OCI-LY7 (cell line): ENCODE measurements around the gene SPEM1. TPM values are rescaled to one million over a fixed set of nuclear protein-coding genes. Genes with fewer than 3 reads are reported as not detected.

ENCODE experiments used
- BruUV-seq: library from RNA; stranded (reverse); fragments of 400-500 nt; replicated peaks from 2 replicates; lab custom pipeline; 2021; lab: Mats Ljungman, UMichigan
- CTCF ChIA-PET: fragments of 300-600 bp; sonication (Branson Sonifier 250); formaldehyde crosslinking; loops from one replicate; lab custom pipeline; 2022; ENCODE audit warnings: antibody characterized with exemption; ENCODE audit not compliant: unreplicated experiment; lab: Charles Lee
- POLR2A ChIA-PET: fragments of 300-600 bp; sonication (Branson Sonifier 250); formaldehyde crosslinking; loops from one replicate; lab custom pipeline; 2022; ENCODE audit warnings: antibody characterized with exemption; lab: Charles Lee
- DNase-seq: peaks from one replicate; pipeline ENCODE4 v3.0.0-alpha.2; 2015; ENCODE audit warnings: low spot score
- H2AFZ ChIP-seq: fragments of 200-600 bp; sonication (generic), shearing (Covaris generic); 2 replicates; pipeline ENCODE4 v1.6.1; 2014; ENCODE audit warnings: mild to moderate bottlenecking, antibody characterized with exemption, low read length, moderate library complexity
- H3K27ac ChIP-seq: fragments of 200-600 bp; sonication (generic); 2 replicates; pipeline ENCODE4 v1.5.1; 2014; ENCODE audit warnings: mixed run types, low read depth, mild to moderate bottlenecking, moderate library complexity, low read length, inconsistent platforms; ENCODE audit not compliant: poor library complexity, severe bottlenecking
- H3K36me3 ChIP-seq: fragments of 200-600 bp; sonication (generic); 2 replicates; pipeline ENCODE4 v1.6.1; 2014; ENCODE audit warnings: mild to moderate bottlenecking, antibody characterized with exemption, low read length, moderate library complexity, mixed read lengths; ENCODE audit not compliant: insufficient read depth
- H3K4me1 ChIP-seq: fragments of 200-600 bp; sonication (generic); 2 replicates; pipeline ENCODE4 v1.5.1; 2014; ENCODE audit warnings: mild to moderate bottlenecking, low read length; ENCODE audit not compliant: insufficient read depth, poor library complexity, severe bottlenecking
- H3K4me2 ChIP-seq: fragments of 200-600 bp; sonication (generic); 2 replicates; pipeline ENCODE4 v1.6.1; 2014; ENCODE audit warnings: mild to moderate bottlenecking, low read length
- H3K4me3 ChIP-seq: fragments of 200-600 bp; sonication (generic); 2 replicates; pipeline ENCODE4 v1.5.1; 2014; ENCODE audit warnings: mild to moderate bottlenecking, low read depth, low read length; ENCODE audit not compliant: poor library complexity, severe bottlenecking
- H3K79me2 ChIP-seq: fragments of 200-600 bp; sonication (generic); 2 replicates; pipeline ENCODE4 v1.6.1; 2016; ENCODE audit warnings: low read depth, mild to moderate bottlenecking, low read length, moderate library complexity, mixed read lengths; ENCODE audit not compliant: insufficient read depth
- H3K9me2 ChIP-seq: fragments of 200-600 bp; sonication (generic); 2 replicates; pipeline ENCODE4 v1.6.1; 2016; ENCODE audit warnings: mild to moderate bottlenecking, low read length, mixed read lengths; ENCODE audit not compliant: insufficient read depth
- H3K9me3 ChIP-seq: fragments of 200-600 bp; sonication (generic); 2 replicates; pipeline ENCODE4 v1.6.1; 2014; ENCODE audit warnings: mild to moderate bottlenecking, mixed run types, low read length, mixed read lengths
- H4K20me1 ChIP-seq: fragments of 200-600 bp; sonication (generic); 2 replicates; pipeline ENCODE4 v1.6.1; 2014; ENCODE audit warnings: mild to moderate bottlenecking, antibody characterized with exemption, low read length, moderate library complexity, mixed read lengths; ENCODE audit not compliant: insufficient read depth
- EZH2phosphoT487 ChIP-seq: fragments of 200-600 bp; sonication (generic); IDR thresholded peaks from 2 replicates; pipeline ENCODE4 v1.6.1; 2018; ENCODE audit warnings: low read depth, borderline replicate concordance, mild to moderate bottlenecking, mixed run types, antibody characterized with exemption, low read length, moderate library complexity, mixed read lengths
- intact Hi-C: fragments of 100-400 bp; cut with micrococcal nuclease; formaldehyde crosslinking; loops from one replicate; pipeline ENCODE4 v1.10.0; 2022; ENCODE audit not compliant: unreplicated experiment
- total RNA-seq, 2 experiments: library from RNA; depleted of rRNA in 1 of 2; stranded (reverse); fragments of >200 nt in 1 of 2; shearing (Covaris generic) in 1 of 2; gene quantifications; 2 replicates each; pipeline ENCODE4 v1.2.3, GENCODE V29; 2014 to 2022
- TF ChIP-seq, protein P1 (sequence below): fragments of 200-600 bp; sonication (generic); conservative IDR thresholded peaks from 2 replicates; pipeline ENCODE4 v1.5.1; 2014; ENCODE audit warnings: mild to moderate bottlenecking, antibody characterized with exemption, low read length, moderate library complexity, mixed read lengths

SPEM1 gene
- total RNA-seq, 2 experiments from 2014 or later = not detected

DNA sequence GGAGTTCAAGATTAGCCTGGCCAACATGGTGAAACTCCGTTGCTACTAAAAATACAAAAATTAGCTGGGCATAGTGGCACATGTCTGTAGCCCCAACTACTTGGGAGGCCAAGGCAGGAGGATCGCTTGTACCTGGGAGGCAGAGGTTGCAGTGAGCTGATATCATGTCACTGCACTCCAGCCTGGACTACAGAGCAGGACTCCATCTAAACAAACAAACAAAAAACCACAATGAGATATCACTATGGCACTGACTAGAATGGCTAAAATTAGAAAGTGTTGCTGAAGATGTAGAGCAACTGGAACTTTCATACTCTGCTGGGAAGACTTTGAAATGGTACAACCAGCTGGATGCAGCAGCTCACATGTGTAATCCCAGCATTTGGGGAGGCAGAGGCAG, 45.8 kb upstream of the SPEM1 start:
- Histone ChIP-seq H3K27ac (no peak overlapping the region), H3K9me3 (0 out of 2 replicates have a peak, but pooled peaks cover 3% of the 10 kb centered on the region), H3K4me2 (no peak overlapping the region), H4K20me1 (no peaks in the 10 kb centered on the region), H3K9me2 (no peaks in the 10 kb centered on the region), H2AFZ (no peak overlapping the region), H3K4me3 (no peak overlapping the region), H3K36me3 (no peaks in the 10 kb centered on the region), H3K79me2 (no peaks in the 10 kb centered on the region), H3K4me1 (no peaks in the 10 kb centered on the region)
- intact Hi-C loops = no loop called here
- TF ChIP-seq, protein P1, sequence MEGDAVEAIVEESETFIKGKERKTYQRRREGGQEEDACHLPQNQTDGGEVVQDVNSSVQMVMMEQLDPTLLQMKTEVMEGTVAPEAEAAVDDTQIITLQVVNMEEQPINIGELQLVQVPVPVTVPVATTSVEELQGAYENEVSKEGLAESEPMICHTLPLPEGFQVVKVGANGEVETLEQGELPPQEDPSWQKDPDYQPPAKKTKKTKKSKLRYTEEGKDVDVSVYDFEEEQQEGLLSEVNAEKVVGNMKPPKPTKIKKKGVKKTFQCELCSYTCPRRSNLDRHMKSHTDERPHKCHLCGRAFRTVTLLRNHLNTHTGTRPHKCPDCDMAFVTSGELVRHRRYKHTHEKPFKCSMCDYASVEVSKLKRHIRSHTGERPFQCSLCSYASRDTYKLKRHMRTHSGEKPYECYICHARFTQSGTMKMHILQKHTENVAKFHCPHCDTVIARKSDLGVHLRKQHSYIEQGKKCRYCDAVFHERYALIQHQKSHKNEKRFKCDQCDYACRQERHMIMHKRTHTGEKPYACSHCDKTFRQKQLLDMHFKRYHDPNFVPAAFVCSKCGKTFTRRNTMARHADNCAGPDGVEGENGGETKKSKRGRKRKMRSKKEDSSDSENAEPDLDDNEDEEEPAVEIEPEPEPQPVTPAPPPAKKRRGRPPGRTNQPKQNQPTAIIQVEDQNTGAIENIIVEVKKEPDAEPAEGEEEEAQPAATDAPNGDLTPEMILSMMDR = no peak
- TF ChIP-seq EZH2phosphoT487 = no peak
- no TSS peak for BruUV-seq
- DNase-seq = no peak
- ChIA-PET CTCF (no interaction called here), POLR2A (no interaction called here)

DNA sequence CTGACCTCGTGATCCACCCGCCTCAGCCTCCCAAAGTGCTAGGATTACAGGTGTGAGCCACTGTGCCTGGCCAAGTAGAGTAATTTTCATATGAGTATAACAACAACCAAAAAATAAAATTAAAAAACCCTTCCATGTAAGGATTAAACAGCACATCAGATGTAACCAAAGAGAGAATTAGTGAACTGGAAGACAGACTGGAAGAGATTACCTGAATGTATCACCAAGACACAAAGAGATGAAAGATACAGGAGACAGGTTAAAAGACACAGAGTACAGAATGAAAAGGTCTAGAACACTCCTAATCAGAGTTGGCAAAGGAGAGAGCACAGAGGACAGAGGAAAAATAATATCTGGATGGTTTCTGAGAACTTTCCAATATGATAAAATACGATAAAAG, 41.0 kb upstream of the SPEM1 start:
- Histone ChIP-seq H3K9me3 (0 out of 2 replicates have a peak, but pooled peaks cover 6% of the 10 kb centered on the region), H3K4me1 (peaks cover 4% of the 10 kb centered on the region), H3K36me3 (no peaks in the 10 kb centered on the region), H3K4me3 (no peak overlapping the region), H3K27ac (no peak overlapping the region), H4K20me1 (no peaks in the 10 kb centered on the region), H3K9me2 (no peaks in the 10 kb centered on the region), H2AFZ (no peak overlapping the region), H3K4me2 (no peak overlapping the region), H3K79me2 (no peaks in the 10 kb centered on the region)
- intact Hi-C loops = no loop called here
- CTCF ChIA-PET = no interaction called here
- BruUV-seq = no TSS peak
- DNase-seq = no peak
- POLR2A ChIA-PET = no interaction called here
- TF ChIP-seq EZH2phosphoT487 = no peak
- TF ChIP-seq, protein P1 = no peak

- Histone ChIP-seq H3K4me2 (no peak overlapping the region), H3K27ac (no peak overlapping the region), H3K9me2 (no peaks in the 10 kb centered on the region), H3K9me3 (0 out of 2 replicates have a peak, but pooled peaks cover 6% of the 10 kb centered on the region), H2AFZ (no peak overlapping the region), H3K79me2 (no peaks in the 10 kb centered on the region), H3K4me3 (no peak overlapping the region), H4K20me1 (no peaks in the 10 kb centered on the region), H3K4me1 (peaks cover 11% of the 10 kb centered on the region), H3K36me3 (no peaks in the 10 kb centered on the region)
- TF ChIP-seq, protein P1 = no peak
- TF ChIP-seq EZH2phosphoT487 = no peak
- DNase-seq = no peak
- intact Hi-C loops = no loop called here
- ChIA-PET POLR2A (no interaction called here), CTCF (no interaction called here)
- no TSS peak for BruUV-seq
These were observed 39.8 kb upstream of the SPEM1 start for GRCh38 chr17:7380321-7380720.
